Activated T-cell treated with anti-CD3 and anti-CD28 coated beads for 48 hours (primary cell): ENCODE results near the gene FZD10.

Experiments used
- DNase-seq: peaks from one replicate; pipeline ENCODE4 v3.0.0-alpha.2; 2020; ENCODE audit warnings: low read depth

The FZD10 gene

GRCh38 chr12:130155416-130156073 is 6.7 kb upstream of the FZD10 start:
- DNase-seq, result no peak

- DNase-seq, result no peak
Measured at GRCh38 chr12:130156652-130157275, 5.5 kb upstream of the FZD10 start.

- no peak for DNase-seq
Measured at GRCh38 chr12:130157998-130158753, 4.1 kb upstream of the FZD10 start.

- no peak for DNase-seq
Measured at GRCh38 chr12:130158754-130159059, 3.6 kb upstream of the FZD10 start.

- DNase-seq, result no peak
Measured at GRCh38 chr12:130160306-130160705, 2.0 kb upstream of the FZD10 start.

GRCh38 chr12:130160711-130161231 is 1.5 kb upstream of the FZD10 start:
- no peak for DNase-seq

GRCh38 chr12:130161261-130162243 is 712 bp upstream of the FZD10 start:
- no peak for DNase-seq

- no peak for DNase-seq
Measured at GRCh38 chr12:130162745-130163460, 639 bp downstream of the FZD10 start.

- DNase-seq, result no peak
Measured at GRCh38 chr12:130163461-130164215, 1.4 kb downstream of the FZD10 start.

- no peak for DNase-seq
Measured at GRCh38 chr12:130164216-130164542, 1.9 kb downstream of the FZD10 start.

GRCh38 chr12:130164936-130165335 is 2.7 kb downstream of the FZD10 start:
- DNase-seq, result no peak

GRCh38 chr12:130166306-130166705 is 4.0 kb downstream of the FZD10 start:
- no peak for DNase-seq

- no peak for DNase-seq
Measured at GRCh38 chr12:130167537-130167936, 5.3 kb downstream of the FZD10 start.

- DNase-seq, result no peak
Measured at GRCh38 chr12:130169256-130169655, 7.0 kb downstream of the FZD10 start.

- DNase-seq, result no peak
Measured at GRCh38 chr12:130169924-130170323, 7.7 kb downstream of the FZD10 start.

- DNase-seq, result no peak
Measured at GRCh38 chr12:130170611-130171010, 8.3 kb downstream of the FZD10 start.

GRCh38 chr12:130177635-130178242 is 15.5 kb downstream of the FZD10 start:
- no peak for DNase-seq

- DNase-seq, result no peak
Measured at GRCh38 chr12:130178282-130178681, 16.0 kb downstream of the FZD10 start.

- DNase-seq, result no peak
Measured at GRCh38 chr12:130179191-130179590, 16.9 kb downstream of the FZD10 start.

- no peak for DNase-seq
Measured at GRCh38 chr12:130179621-130180020, 17.4 kb downstream of the FZD10 start.
